Glutamatergic neuron (in vitro differentiated cells): ENCODE measurements around the gene HS6ST1. TPM values are rescaled to one million over a fixed set of nuclear protein-coding genes. Genes with fewer than 3 reads are reported as not detected.

Source experiments
- DNase-seq: peaks from one replicate; pipeline ENCODE4 v3.0.0; 2022
- H3K27ac Mint-ChIP-seq: one replicate; pipeline ENCODE4 v1.8.0; 2020; ENCODE audit warnings: mild to moderate bottlenecking, mixed read lengths, inconsistent platforms; ENCODE audit not compliant: unreplicated experiment
- H3K27me3 Mint-ChIP-seq: one replicate; pipeline ENCODE4 v1.8.0; 2020; ENCODE audit warnings: mild to moderate bottlenecking, moderate library complexity, mixed read lengths, inconsistent platforms; ENCODE audit not compliant: unreplicated experiment
- H3K36me3 Mint-ChIP-seq: one replicate; pipeline ENCODE4 v1.8.0; 2020; ENCODE audit warnings: mild to moderate bottlenecking, mixed read lengths, inconsistent platforms; ENCODE audit not compliant: unreplicated experiment
- H3K4me1 Mint-ChIP-seq: one replicate; pipeline ENCODE4 v1.8.0; 2020; ENCODE audit warnings: mild to moderate bottlenecking, low read depth, mixed read lengths, inconsistent platforms; ENCODE audit not compliant: unreplicated experiment
- H3K4me3 Mint-ChIP-seq: one replicate; pipeline ENCODE4 v1.8.0; 2020; ENCODE audit warnings: mild to moderate bottlenecking, mixed read lengths, inconsistent platforms; ENCODE audit not compliant: unreplicated experiment
- H3K9me3 Mint-ChIP-seq: one replicate; pipeline ENCODE4 v1.8.0; 2020; ENCODE audit warnings: mild to moderate bottlenecking, moderate library complexity, mixed read lengths, inconsistent platforms; ENCODE audit not compliant: unreplicated experiment
- CTCF ChIP-seq: fragments of 200-600 bp; sonication (generic); IDR thresholded peaks from one replicate; pipeline ENCODE4 v1.5.0; 2021; ENCODE audit not compliant: partially characterized antibody, unreplicated experiment
- total RNA-seq: library from RNA; stranded (reverse); fragmentation: NEBNext Ultra II Directional; extraction: Animal tissue kit (Norgen Biotek cat#: 25700); gene quantifications from one replicate; pipeline ENCODE4 v1.2.1, GENCODE V29; 2021; ENCODE audit not compliant: unreplicated experiment

Gene HS6ST1
- total RNA-seq, 1 donor from 2014 or later = 173 TPM

- Mint-ChIP-seq H3K27me3 (peaks cover 33% of the 10 kb centered on the region), H3K4me3 (no peak overlapping the region), H3K4me1 (peaks cover 44% of the 10 kb centered on the region), H3K36me3 (no peaks in the 10 kb centered on the region), H3K27ac (no peak overlapping the region), H3K9me3 (peaks cover 29% of the 10 kb centered on the region)
- TF ChIP-seq CTCF = no peak
- peak; percentile 7 for DNase-seq
Observed at GRCh38 chr2:128284841-128285240, 33.8 kb downstream of the HS6ST1 start.

GRCh38 chr2:128284037-128284441 is 34.6 kb downstream of the HS6ST1 start:
- no peak for TF ChIP-seq CTCF
- Mint-ChIP-seq H3K36me3 (no peaks in the 10 kb centered on the region), H3K27ac (no peak overlapping the region), H3K9me3 (peaks cover 24% of the 10 kb centered on the region), H3K4me1 (peaks cover 41% of the 10 kb centered on the region), H3K27me3 (peaks cover 31% of the 10 kb centered on the region), H3K4me3 (no peak overlapping the region)
- DNase-seq = peak; percentile 9

GRCh38 chr2:128282976-128283810 is 35.5 kb downstream of the HS6ST1 start:
- Mint-ChIP-seq H3K9me3 (peaks cover 19% of the 10 kb centered on the region), H3K4me1 (peaks cover 35% of the 10 kb centered on the region), H3K27me3 (peaks cover 24% of the 10 kb centered on the region), H3K36me3 (no peaks in the 10 kb centered on the region), H3K4me3 (peak overlapping the region; percentile 20), H3K27ac (peak overlapping the region; percentile 80)
- DNase-seq = peak; percentile 50
- TF ChIP-seq CTCF = no peak

- peaks cover 20% of the 10 kb centered on the region for H3K9me3 Mint-ChIP-seq
- H3K27ac Mint-ChIP-seq = peak overlapping the region; percentile 80
- peaks cover 36% of the 10 kb centered on the region for H3K4me1 Mint-ChIP-seq
- DNase-seq = peak; percentile 42
- no peak for TF ChIP-seq CTCF
- H3K36me3 Mint-ChIP-seq = no peaks in the 10 kb centered on the region
- H3K27me3 Mint-ChIP-seq = peaks cover 26% of the 10 kb centered on the region
- H3K4me3 Mint-ChIP-seq = no peak overlapping the region
Observed at GRCh38 chr2:128282246-128282975, 36.3 kb downstream of the HS6ST1 start.

- TF ChIP-seq CTCF = no peak
- peaks cover 20% of the 10 kb centered on the region for H3K9me3 Mint-ChIP-seq
- H3K4me3 Mint-ChIP-seq = no peak overlapping the region
- DNase-seq = peak; percentile 18
- peaks cover 27% of the 10 kb centered on the region for H3K27me3 Mint-ChIP-seq
- H3K4me1 Mint-ChIP-seq = peaks cover 34% of the 10 kb centered on the region
- peak overlapping the region; percentile 28 for H3K27ac Mint-ChIP-seq
- no peaks in the 10 kb centered on the region for H3K36me3 Mint-ChIP-seq
Observed at GRCh38 chr2:128281852-128282245, 36.8 kb downstream of the HS6ST1 start.
